HG03575 (cell line): ENCODE measurements around the gene BID.
"Not testable (repeated sequence)": the region's sequence is repeated elsewhere in the genome, so short reads cannot be mapped to it uniquely, and the experiment has no call there.

Experiments
- ATAC-seq: cut with Tn5 transposase; IDR thresholded peaks from one replicate; pipeline ENCODE4 v1.9.1; 2021; ENCODE audit not compliant: unreplicated experiment, insufficient number of reproducible peaks, low FRiP score; ENCODE audit errors: extremely low read depth

The BID gene

DNA sequence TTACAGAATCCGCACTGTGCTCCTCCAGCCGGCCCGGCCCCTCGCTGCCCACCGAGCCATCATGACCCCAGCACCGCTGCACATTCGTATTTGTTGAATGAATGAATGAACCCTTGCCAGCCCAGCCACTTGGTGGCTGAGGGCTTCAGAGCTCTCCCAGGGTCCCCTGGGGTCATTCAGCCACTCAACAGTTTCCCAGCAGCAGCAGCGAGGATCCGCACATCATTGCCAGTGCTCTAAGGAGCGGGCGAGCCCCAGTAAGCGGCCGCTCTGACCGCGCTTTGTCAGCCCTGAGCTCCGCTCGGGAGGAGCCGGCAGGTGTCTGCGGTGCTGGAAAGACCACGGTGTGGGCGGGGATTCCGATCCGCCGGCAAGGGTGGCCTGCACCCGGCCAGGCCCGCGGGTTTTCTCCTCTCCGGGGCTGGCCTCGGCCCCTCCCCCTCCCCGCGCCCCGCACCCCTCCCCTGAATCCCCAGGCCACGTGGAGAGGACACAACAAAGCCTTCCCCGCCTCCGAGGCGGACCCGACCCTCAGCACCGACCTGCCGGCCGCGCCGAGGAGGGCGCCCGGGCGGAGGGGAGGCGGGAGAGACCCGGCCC is 563 bp downstream of the BID start:
- ATAC-seq, result no peak

DNA sequence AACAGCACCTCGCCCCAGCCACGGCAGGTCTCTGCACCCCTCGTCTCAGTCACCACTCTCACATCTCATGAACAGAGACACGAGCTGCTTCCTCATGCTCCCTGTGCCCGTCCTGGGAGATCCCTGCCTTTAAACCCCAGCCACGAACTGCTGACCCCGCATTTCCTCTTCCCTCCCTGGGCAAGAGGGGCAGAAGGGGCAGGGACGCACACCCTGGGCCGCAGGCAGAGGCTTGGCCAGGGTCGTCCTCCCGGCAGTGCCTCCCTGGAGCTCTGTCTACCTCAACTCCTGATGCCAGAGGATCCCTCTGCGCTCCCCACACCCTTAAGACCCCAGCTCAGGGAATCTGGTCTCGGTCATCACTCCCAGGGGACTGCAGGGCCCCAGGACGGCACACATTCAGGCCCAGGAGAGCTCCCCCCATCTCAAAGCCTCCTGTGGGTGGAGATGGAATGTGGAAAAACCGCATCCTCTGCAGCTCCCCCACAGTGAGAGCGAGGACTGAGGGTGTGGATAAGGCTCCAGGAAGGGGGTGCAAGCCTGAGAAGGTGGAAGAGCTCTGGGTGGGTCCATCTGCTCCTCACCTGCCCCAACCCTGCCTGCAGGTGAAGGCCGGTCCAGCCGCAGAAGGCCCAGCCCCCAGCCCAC is 1.2 kb downstream of the BID start:
- ATAC-seq, result no peak

GRCh38 chr22:17772249-17772957 is 1.9 kb downstream of the BID start:
- no peak for ATAC-seq

DNA sequence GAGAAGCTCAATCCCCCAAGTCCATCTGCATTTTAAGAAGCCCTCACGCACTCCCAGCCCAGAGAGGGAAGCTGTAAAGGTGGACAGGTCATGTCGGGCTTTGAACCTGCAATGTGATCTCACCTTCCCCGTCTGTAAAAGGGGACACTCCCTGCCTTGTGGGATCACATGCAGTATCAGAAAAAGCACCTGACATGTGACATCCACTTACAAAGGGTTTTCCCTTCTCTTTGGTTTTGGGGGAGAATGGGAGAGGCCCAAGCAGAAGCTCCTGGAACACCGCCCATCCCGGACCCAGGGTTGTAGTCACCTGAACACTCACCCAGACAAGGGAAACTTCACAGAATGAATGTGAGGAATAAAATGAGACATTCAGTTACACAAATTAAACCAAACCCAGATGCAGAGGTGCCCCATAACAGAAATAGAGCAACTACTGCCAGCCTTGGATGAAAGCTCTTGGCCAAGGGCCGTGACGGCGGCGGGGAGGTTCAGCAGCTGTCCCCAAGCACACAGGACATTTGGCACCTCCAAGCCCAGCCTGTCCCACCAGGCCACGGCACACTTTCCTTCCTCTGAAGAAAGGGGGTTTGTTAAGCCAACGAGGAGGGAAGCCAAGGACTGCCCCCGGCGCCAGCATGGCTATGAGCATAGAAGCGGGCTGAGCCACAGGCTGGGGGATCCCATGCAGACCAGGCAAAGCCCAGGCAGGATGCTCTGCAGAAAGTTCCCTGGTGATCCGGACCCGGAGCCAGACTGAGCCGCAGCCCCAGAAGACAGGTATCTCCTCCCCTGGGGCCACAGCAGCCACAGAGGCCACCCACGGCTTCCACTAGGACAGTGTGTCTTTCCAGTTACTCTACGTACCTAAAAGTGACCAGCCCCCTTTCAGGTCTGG is 3.8 kb downstream of the BID start:
- ATAC-seq, result no peak

DNA sequence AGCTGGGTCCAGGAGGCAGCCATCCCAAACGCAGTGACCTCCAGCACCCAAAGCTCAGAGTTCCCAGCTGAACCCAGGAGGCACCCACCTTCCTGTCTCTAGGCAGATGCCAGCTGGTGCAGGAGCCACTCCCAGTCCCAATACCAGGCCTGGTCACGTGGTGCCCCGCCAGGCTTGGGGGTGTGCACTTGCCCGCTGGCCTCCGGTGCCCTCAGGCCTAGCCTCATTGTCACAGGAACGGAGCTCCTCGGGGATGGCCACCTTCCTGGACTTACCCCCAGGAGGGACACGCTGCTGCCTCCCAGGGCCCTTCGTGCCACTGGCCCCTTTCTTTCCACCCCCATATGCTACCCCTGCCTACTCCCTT is 4.6 kb downstream of the BID start:
- ATAC-seq, result no peak

GRCh38 chr22:17769013-17769715 is 5.1 kb downstream of the BID start:
- ATAC-seq, result no peak

DNA sequence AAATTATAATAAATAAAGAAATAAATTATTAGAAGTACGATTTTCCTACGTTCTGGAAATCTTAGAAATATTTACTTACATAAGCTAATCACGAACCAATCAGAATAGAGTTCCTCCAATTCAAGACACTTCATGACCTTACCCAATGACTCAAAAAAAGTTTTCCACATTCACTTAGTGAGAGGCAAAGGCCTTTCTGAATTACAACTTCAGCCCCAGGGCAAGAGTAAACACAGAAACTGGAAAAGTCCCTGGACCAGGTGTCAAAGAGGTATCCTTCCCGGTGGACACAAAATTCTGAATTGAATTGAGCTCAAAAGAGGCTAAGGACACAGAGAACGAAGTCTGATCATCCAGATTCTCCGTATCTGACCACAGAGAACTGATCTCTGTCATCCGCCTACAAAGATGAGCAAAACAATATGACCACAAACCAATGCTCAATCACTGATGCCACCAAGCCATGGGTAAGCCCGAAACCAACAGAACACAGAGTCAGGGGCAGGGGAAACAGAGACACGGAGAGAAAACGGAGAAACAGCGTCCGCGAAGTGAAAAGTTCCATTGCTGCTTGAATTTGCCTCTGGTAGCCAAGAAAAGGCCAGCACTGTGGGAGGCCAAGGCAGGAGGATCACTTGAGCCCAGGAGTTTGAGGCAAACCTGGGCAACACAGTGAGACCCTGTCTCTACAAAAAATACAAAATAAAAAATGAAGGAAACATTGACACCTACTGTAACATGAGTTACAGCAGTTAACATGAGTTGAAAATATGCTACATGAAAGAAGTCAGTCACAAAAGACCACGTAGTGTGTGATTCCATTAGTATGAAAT is 6.8 kb downstream of the BID start:
- ATAC-seq, result no peak

DNA sequence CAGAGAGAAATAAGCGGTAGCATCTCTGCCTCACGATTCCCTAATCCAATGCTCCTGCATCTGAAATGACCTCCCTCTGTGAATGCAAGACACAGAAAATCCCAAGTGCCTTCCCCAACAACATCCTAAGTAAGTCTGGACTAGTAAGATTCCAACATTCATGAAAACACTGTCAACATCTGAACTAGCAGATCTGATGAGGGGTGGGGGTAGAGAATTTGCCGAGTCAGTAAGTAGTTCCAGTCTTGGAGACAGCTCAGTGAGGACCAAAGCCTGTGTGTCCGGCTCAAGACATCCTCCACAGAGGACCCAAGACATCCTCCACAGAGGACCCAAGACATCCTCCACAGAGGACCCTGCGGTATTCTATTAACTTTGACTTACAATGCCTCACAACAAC is 9.4 kb downstream of the BID start:
- not testable (repeated sequence) for ATAC-seq

GRCh38 chr22:17764036-17764435 is 10.2 kb downstream of the BID start:
- ATAC-seq, result no peak

GRCh38 chr22:17763442-17763841 is 10.8 kb downstream of the BID start:
- ATAC-seq, result not testable (repeated sequence)

DNA sequence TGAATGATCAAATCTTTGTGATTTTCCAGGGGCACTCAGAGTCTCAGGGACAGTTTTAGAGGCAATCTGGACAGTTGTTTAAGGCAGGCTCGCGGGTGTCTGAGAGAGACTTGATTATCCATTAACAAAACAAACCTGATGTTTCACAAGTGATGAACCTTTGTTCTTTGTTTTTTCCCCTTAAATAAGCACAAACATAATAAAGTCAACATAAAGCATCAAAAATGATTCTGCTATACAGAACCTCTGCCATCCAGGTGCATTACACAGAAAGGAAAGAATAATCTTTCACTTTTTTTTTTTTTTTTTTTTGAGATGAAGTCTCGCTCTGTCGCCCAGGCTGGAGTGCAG is 13.2 kb downstream of the BID start:
- ATAC-seq, result no peak

DNA sequence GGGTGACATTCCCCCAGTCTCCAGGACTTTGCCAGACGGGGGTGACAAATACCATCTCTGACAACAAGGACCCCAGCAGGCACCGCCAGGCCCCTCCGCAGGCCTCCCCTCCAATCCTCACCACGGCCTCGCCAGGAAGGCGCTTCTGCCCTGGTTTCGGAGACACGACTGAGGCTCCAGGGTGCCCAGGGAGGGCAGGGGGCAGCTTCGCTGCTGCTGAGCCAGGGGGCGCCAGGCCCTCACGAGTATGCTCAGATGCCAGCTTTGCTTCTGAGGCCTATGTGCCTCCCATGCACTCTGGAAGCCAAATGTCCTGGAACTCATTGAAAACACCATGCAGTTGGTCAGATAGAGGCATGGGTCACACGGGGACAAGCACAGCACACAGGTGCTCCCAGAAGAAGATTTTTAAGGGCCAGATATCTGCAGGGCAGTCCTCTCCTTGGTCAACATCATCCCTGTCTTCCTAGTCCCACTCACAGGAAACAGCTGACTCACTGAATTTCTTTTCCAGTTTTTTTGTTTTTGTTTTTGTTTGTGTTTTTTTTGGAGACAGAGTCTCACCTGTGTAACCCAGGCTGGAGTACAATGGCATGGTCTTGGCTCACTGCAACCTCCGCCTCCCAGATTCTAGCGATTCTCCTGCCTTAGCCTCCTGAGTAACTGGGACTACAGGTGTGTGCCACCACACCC is 19.9 kb downstream of the BID start:
- ATAC-seq, result no peak

DNA sequence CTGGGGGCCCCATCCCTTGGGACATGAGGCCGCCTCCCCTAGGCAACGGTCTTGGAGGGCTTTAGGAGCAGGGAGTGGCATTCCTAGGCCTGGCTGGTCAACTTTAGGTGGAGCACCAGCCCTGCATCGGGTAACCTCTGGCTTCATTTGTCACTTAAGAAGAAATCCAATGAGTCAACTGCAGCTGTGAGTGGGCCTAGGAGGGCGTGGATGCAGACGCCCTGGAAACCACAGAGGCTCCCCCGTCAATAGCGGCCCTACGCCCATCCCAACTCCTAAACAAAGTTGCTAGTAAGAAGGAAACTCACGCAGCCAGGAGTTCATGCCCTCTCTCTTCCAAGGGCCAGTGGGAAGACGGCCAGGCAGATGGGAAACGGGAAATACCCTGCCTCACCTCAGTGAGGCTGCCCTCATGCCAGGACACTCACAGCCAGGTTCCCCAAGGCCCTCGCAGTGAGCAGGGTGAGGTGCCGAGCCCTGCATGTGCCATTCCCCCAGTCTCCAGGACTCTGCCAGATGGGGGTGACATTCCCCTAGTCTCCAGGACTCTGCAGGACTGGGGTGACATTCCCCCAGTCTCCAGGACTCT is 20.8 kb downstream of the BID start:
- no peak for ATAC-seq

DNA sequence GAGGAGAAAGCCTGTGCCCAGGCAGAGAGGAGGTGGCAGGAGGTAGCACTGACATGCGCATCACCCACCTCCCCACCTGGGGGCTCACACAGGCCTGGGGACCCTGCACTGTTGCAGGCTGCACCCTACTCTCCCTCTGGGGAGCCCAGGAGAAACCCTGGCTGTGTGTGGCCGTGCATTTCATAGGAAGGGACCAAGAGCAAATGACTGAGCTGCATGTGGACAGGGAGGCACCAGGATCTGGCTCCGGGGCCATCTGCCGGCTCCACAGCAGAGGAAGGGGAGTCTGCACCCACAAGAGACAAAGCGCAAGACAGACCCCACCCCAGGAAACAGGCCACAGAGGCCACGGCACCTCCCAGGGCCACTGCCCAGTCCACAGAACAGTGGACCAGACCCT is 22.7 kb downstream of the BID start:
- no peak for ATAC-seq

GRCh38 chr22:17749605-17750395 is 24.5 kb downstream of the BID start:
- no peak for ATAC-seq

GRCh38 chr22:17748555-17749353 is 25.5 kb downstream of the BID start:
- ATAC-seq, result no peak
